Measurements from ENCODE around the gene GREB1. TPM values are rescaled to one million over a fixed set of nuclear protein-coding genes. Genes with fewer than 3 reads are reported as not detected.
A peak's percentile ranks its signal among the peaks of the same experiment; 100 is the strongest.

Gene GREB1
- total and polyA plus RNA-seq, 2 of the 13 experiments (the other 11 are each of a cell fraction or from before 2014, with no cell fraction given), result 31.3 to 61.2 TPM

DNA sequence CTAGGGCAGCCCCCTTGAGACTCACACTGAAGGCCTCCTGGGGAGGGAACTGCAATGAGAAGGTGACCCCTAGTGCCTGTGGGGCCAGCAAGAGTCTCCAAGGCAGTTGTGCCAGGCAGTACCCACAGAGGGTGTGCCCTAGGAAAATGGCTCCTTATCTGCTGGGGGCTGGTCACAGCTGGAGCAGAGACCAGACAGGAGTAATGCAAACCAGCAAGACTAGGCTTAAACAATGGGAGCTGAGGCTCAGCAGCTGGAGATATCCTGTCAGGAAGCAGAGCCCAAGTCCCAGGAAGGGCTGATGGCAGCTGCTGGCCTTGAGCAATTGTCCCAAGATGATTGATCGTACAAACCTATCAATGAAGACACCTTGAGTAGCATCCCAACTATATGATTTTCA is 41.1 kb upstream of the GREB1 start:
- Histone ChIP-seq H3K27ac (ENCODE audit: extremely low read length, insufficient read depth, low read length) (peak overlapping the region; percentile 23), H3K36me3 (replicated peaks in 1 of 2; ENCODE audit: control insufficient read depth in 1 of 2, insufficient read depth in 2 of 2, low read length in 2 of 2) (peaks cover 4% of the 10 kb centered on the region in 2 experiments; a peak in 4 of 5 replicates), H4K20me1 (ENCODE audit: insufficient read depth, low read length) (no peaks in the 10 kb centered on the region), H3K27me3 (ENCODE audit: control insufficient read depth in 1 of 2, insufficient read depth in 2 of 2, low read length in 2 of 2) (no peaks in the 10 kb centered on the region), H3K79me2 (ENCODE audit: insufficient read depth, low read length) (peaks cover 97% of the 10 kb centered on the region), H3K4me2 (ENCODE audit: low read depth, low read length) (no peak overlapping the region), H3K4me1 (ENCODE audit: insufficient read depth, low read length) (peaks cover 94% of the 10 kb centered on the region), H2AFZ (ENCODE audit: low read length) (no peak overlapping the region), H3K9me3 (ENCODE audit: low read length) (no peaks in the 10 kb centered on the region), H3K4me3 (replicated peaks in 1 of 3; ENCODE audit: insufficient read depth in 1 of 3, low read depth in 2 of 3, low read length in 3 of 3) (no peak overlapping the region), H3K9ac (ENCODE audit: insufficient read depth, low read depth, low read length) (no peak overlapping the region)
- peak; percentile 31 for ATAC-seq
- no peak for FAIRE-seq
- TF ChIP-seq, protein P1, sequence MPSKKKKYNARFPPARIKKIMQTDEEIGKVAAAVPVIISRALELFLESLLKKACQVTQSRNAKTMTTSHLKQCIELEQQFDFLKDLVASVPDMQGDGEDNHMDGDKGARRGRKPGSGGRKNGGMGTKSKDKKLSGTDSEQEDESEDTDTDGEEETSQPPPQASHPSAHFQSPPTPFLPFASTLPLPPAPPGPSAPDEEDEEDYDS (CRISPR knock-in tag; IDR thresholded peaks at IDR 0.05), result no peak
- TF ChIP-seq MAZ (IDR thresholded peaks at IDR 0.05; ENCODE audit: borderline replicate concordance, low read depth, low read length) (no peak), MAZ (CRISPR knock-in tag; IDR thresholded peaks at IDR 0.05; ENCODE audit: low read depth) (no peak), ZNF619 (CRISPR knock-in tag; IDR thresholded peaks at IDR 0.05) (0 out of 2 replicates have a peak, but pooled peaks have one; percentile 61), ZNF761 (CRISPR knock-in tag; conservative IDR thresholded peaks at IDR 0.05) (0 out of 2 replicates have a peak, but pooled peaks have one; percentile 27)
- TF ChIP-seq, protein P2, sequence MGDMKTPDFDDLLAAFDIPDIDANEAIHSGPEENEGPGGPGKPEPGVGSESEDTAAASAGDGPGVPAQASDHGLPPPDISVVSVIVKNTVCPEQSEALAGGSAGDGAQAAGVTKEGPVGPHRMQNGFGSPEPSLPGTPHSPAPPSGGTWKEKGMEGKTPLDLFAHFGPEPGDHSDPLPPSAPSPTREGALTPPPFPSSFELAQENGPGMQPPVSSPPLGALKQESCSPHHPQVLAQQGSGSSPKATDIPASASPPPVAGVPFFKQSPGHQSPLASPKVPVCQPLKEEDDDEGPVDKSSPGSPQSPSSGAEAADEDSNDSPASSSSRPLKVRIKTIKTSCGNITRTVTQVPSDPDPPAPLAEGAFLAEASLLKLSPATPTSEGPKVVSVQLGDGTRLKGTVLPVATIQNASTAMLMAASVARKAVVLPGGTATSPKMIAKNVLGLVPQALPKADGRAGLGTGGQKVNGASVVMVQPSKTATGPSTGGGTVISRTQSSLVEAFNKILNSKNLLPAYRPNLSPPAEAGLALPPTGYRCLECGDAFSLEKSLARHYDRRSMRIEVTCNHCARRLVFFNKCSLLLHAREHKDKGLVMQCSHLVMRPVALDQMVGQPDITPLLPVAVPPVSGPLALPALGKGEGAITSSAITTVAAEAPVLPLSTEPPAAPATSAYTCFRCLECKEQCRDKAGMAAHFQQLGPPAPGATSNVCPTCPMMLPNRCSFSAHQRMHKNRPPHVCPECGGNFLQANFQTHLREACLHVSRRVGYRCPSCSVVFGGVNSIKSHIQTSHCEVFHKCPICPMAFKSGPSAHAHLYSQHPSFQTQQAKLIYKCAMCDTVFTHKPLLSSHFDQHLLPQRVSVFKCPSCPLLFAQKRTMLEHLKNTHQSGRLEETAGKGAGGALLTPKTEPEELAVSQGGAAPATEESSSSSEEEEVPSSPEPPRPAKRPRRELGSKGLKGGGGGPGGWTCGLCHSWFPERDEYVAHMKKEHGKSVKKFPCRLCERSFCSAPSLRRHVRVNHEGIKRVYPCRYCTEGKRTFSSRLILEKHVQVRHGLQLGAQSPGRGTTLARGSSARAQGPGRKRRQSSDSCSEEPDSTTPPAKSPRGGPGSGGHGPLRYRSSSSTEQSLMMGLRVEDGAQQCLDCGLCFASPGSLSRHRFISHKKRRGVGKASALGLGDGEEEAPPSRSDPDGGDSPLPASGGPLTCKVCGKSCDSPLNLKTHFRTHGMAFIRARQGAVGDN (CRISPR knock-in tag; IDR thresholded peaks at IDR 0.05), result peak; percentile 29
- TF ChIP-seq, protein P3, sequence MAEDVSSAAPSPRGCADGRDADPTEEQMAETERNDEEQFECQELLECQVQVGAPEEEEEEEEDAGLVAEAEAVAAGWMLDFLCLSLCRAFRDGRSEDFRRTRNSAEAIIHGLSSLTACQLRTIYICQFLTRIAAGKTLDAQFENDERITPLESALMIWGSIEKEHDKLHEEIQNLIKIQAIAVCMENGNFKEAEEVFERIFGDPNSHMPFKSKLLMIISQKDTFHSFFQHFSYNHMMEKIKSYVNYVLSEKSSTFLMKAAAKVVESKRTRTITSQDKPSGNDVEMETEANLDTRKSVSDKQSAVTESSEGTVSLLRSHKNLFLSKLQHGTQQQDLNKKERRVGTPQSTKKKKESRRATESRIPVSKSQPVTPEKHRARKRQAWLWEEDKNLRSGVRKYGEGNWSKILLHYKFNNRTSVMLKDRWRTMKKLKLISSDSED (CRISPR knock-in tag; IDR thresholded peaks at IDR 0.05), result 0 out of 2 replicates have a peak, but pooled peaks have one; percentile 24
- TF ChIP-seq, protein P4, sequence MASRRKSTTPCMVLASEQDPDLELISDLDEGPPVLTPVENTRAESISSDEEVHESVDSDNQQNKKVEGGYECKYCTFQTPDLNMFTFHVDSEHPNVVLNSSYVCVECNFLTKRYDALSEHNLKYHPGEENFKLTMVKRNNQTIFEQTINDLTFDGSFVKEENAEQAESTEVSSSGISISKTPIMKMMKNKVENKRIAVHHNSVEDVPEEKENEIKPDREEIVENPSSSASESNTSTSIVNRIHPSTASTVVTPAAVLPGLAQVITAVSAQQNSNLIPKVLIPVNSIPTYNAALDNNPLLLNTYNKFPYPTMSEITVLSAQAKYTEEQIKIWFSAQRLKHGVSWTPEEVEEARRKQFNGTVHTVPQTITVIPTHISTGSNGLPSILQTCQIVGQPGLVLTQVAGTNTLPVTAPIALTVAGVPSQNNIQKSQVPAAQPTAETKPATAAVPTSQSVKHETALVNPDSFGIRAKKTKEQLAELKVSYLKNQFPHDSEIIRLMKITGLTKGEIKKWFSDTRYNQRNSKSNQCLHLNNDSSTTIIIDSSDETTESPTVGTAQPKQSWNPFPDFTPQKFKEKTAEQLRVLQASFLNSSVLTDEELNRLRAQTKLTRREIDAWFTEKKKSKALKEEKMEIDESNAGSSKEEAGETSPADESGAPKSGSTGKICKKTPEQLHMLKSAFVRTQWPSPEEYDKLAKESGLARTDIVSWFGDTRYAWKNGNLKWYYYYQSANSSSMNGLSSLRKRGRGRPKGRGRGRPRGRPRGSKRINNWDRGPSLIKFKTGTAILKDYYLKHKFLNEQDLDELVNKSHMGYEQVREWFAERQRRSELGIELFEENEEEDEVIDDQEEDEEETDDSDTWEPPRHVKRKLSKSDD (CRISPR knock-in tag; IDR thresholded peaks at IDR 0.05; ENCODE audit: low read depth), result 0 out of 2 replicates have a peak, but pooled peaks have one; percentile 27
- intact Hi-C loops (cut with micrococcal nuclease; ENCODE audit: unreplicated experiment), result no loop called here
- BruUV-seq (replicated peaks), result no TSS peak
- DNase-seq (ENCODE audit: low spot score), result no peak
- in situ Hi-C loops (cut with HindIII; ENCODE audit: extremely low pct_ligation_motif_present, low pct_unique_long_range_greater_than_20kb), result no loop called here
- ChIA-PET CTCF (ENCODE audit: low intra/inter-chr PET ratio, low total read pairs) (no interaction called here), POLR2A (interaction anchor here (3.0 kb wide), 1 partner anchor 13 kb away, joined by 21 read pairs; no protein-coding TSS in a partner anchor)
- WGBS (ENCODE audit: low lambda C conversion rate), result 100% methylated on average over 1 of the region's 1 CpG

All from HepG2 (cell line).